K562 (cell line): ENCODE results near the gene MIER2. TPM values are rescaled to one million over a fixed set of nuclear protein-coding genes. Genes with fewer than 3 reads are reported as not detected.
A peak's percentile ranks its signal among the peaks of the same experiment; 100 is the strongest.

ENCODE experiments used
- ATAC-seq: fragments of 200-7000 bp; cut with Tn5 transposase; 3 replicates; pipeline ENCODE4 v1.9.1; 2020; ENCODE audit warnings: moderate library complexity
- BruUV-seq: library from RNA; stranded (reverse); fragments of 400-500 nt; replicated peaks from 2 replicates; lab custom pipeline; 2021; lab: Mats Ljungman, UMichigan
- CTCF ChIA-PET: fragments of 300-600 bp; formaldehyde crosslinking; extraction: SDS; loops from one replicate; lab custom pipeline; 2021; ENCODE audit warnings: low intra/inter-chr PET ratio; lab: Yijun Ruan, JAX
- POLR2A ChIA-PET: fragments of 300-600, 350-650 bp; sonication (Branson Sonifier 250); formaldehyde crosslinking; extraction: SDS; loops from one replicate; lab custom pipeline; 2021; ENCODE audit warnings: antibody characterized with exemption, inconsistent platforms; lab: Yijun Ruan, JAX
- DNase-seq, 4 experiments: peaks; one replicate each; pipeline versions ENCODE4 v3.0.0 to v3.0.0-alpha.2; 2011 to 2018; ENCODE audit warnings: low spot score in 3 of 4, mixed read lengths in 3 of 4; ENCODE audit errors: extremely low read depth in 1 of 4
- FAIRE-seq: peaks from 2 replicates; lab custom pipeline; 2011; peaks lifted over from hg19 to GRCh38; lab: Jason Lieb, UNC
- H2AFZ ChIP-seq: 2 replicates; pipeline ENCODE4 v1.6.0; 2011; ENCODE audit warnings: low read depth, low read length, control low read depth, inconsistent platforms
- H3K27ac ChIP-seq: fragments of 200-600 bp; 3 replicates; pipeline ENCODE4 v1.8.0; 2011; ENCODE audit warnings: low read depth, mild to moderate bottlenecking, control low read depth, inconsistent platforms, low read length, moderate library complexity, mixed read lengths; ENCODE audit errors: extremely low read depth
- H3K27me3 ChIP-seq, 2 experiments: fragments of 300-600 bp in 1 of 2; 2 replicates in 1 of 2; 3 replicates in 1 of 2; pipeline versions ENCODE4 v1.6.0 to v1.8.0; 2011; ENCODE audit warnings: inconsistent platforms in 2 of 2, low read length in 2 of 2, mild to moderate bottlenecking in 1 of 2, mixed read lengths in 1 of 2, moderate library complexity in 1 of 2; ENCODE audit not compliant: control insufficient read depth in 2 of 2, insufficient read depth in 2 of 2
- H3K36me3 ChIP-seq: fragments of 300-600 bp; 3 replicates; pipeline ENCODE4 v1.8.0; 2011; ENCODE audit warnings: mild to moderate bottlenecking, low read length, inconsistent platforms; ENCODE audit not compliant: control insufficient read depth, insufficient read depth
- H3K4me1 ChIP-seq, 2 experiments: fragments of 200-600 bp in 1 of 2; replicated peaks in 1 of 2; 2 replicates in 1 of 2; 3 replicates in 1 of 2; pipeline versions ENCODE4 v1.5.1 to v1.8.0; 2011; ENCODE audit warnings: inconsistent platforms in 2 of 2, low read length in 2 of 2, mild to moderate bottlenecking in 1 of 2, mixed read lengths in 1 of 2, moderate library complexity in 1 of 2; ENCODE audit not compliant: control insufficient read depth in 2 of 2, insufficient read depth in 2 of 2
- H3K4me2 ChIP-seq: 2 replicates; pipeline ENCODE4 v1.6.1; 2011; ENCODE audit warnings: low read length, control low read depth, inconsistent platforms, mixed read lengths; ENCODE audit not compliant: insufficient read depth
- H3K4me3 ChIP-seq: fragments of 200-600 bp; sonication (generic), shearing (Covaris generic); 2 replicates; pipeline ENCODE4 v1.5.1; 2016; ENCODE audit warnings: control low read depth, inconsistent platforms
- H3K79me2 ChIP-seq: fragments of 200-600 bp; 3 replicates; pipeline ENCODE4 v1.8.0; 2011; ENCODE audit warnings: low read length, inconsistent platforms; ENCODE audit not compliant: control insufficient read depth, insufficient read depth
- H3K9ac ChIP-seq, 2 experiments: 2 replicates each; pipeline versions ENCODE4 v1.6.0 to v1.6.1; 2011; ENCODE audit warnings: low read depth in 2 of 2, low read length in 2 of 2, control low read depth in 1 of 2, inconsistent platforms in 1 of 2, mild to moderate bottlenecking in 1 of 2, mixed read lengths in 1 of 2; ENCODE audit not compliant: insufficient read depth in 1 of 2
- H3K9me1 ChIP-seq: one replicate; pipeline ENCODE4 v1.6.0; 2011; ENCODE audit warnings: inconsistent platforms, mild to moderate bottlenecking, low read length, moderate library complexity; ENCODE audit not compliant: control insufficient read depth, insufficient read depth
- H3K9me3 ChIP-seq: replicated peaks from 2 replicates; pipeline ENCODE4 v1.5.1; 2011; ENCODE audit warnings: low read depth, low read length, inconsistent platforms; ENCODE audit not compliant: control insufficient read depth, insufficient read depth
- H4K20me1 ChIP-seq: replicated peaks from 2 replicates; pipeline ENCODE4 v1.6.1; 2011; ENCODE audit warnings: low read length, inconsistent platforms, mixed read lengths; ENCODE audit not compliant: control insufficient read depth, insufficient read depth
- JUN ChIP-seq, 2 experiments: sonication (generic) in 1 of 2; formaldehyde crosslinking in 1 of 2; IDR thresholded peaks; 2 replicates each; pipeline versions ENCODE4 v1.6.1 to v1.8.0; 2012 to 2022; ENCODE audit warnings: borderline replicate concordance in 2 of 2, mild to moderate bottlenecking in 2 of 2, improper control_type of control experiment in 1 of 2, low read depth in 1 of 2, low read length in 1 of 2, missing genetic modification reagents in 1 of 2
- ZNF324 ChIP-seq: fragments of 250-450 bp; sonication (Bioruptor Pico); IDR thresholded peaks from 2 replicates; pipeline ENCODE4 v1.4.0; 2020; ENCODE audit warnings: mild to moderate bottlenecking
- ZNF507 ChIP-seq: conservative IDR thresholded peaks from 2 replicates; pipeline ENCODE4 v1.6.1; 2017; ENCODE audit warnings: missing genetic modification characterization, missing compliant biosample characterization
- WGBS: fragments of 100-300 bp; shearing (Covaris generic); methylation state at CpG from one replicate; pipeline ENCODE4 v1.1.6; 2016; ENCODE audit warnings: low coverage, mixed read lengths; ENCODE audit not compliant: insufficient coverage; ENCODE audit errors: missing lambda C conversion rate; 5-methylcytosine and 5-hydroxymethylcytosine counted together
- in situ Hi-C: fragments of 300-500 bp; cut with MboI; formaldehyde crosslinking; loops from 4 replicates; pipeline ENCODE4 v1.15.0; 2018; ENCODE audit warnings: inconsistent platforms, mixed read lengths
- intact Hi-C: fragments of 100-400 bp; cut with micrococcal nuclease; formaldehyde crosslinking; loops from 2 replicates; pipeline ENCODE4 v1.14.2; 2022
- polyA plus RNA-seq, 8 experiments: library from polyadenylated mRNA; depleted of rRNA in 4 of 8; stranded (reverse) in 5 of 8; unstranded in 3 of 8; fragments of >200 nt; fragmentation: Nextera tagmentation in 2 of 8; fragmentation: Illumina TruSeq in 1 of 8; extraction: Ambion mirVana in 2 of 8; extraction: Trizol in 1 of 8; gene quantifications; 2 replicates each; pipeline versions ENCODE4 v1.2.1 to v1.2.3, GENCODE V29; 2011 to 2014; ENCODE audit warnings: inconsistent platforms in 1 of 8, missing spikeins in 1 of 8
- total RNA-seq, 7 experiments: library from RNA; depleted of rRNA in 6 of 7; stranded (reverse); fragments of >200 nt in 6 of 7; fragmentation: Illumina TruSeq in 2 of 7; extraction: Trizol in 2 of 7; gene quantifications; 2 replicates each; pipeline versions ENCODE4 v1.2.1 to v1.2.3, GENCODE V29; 2011 to 2021; ENCODE audit warnings: low replicate concordance in 1 of 7

MIER2 gene
- total and polyA plus RNA-seq, 9 of the 15 experiments (the other 6 are each of a cell fraction or from before 2014, with no cell fraction given) = 0.46 to 34.7 (median 15.6) TPM

- H2AFZ ChIP-seq = no peak overlapping the region
- no peak for DNase-seq
- no peak overlapping the region for H3K27ac ChIP-seq
- peaks cover 72% of the 10 kb centered on the region for H3K36me3 ChIP-seq
- peaks cover 26% of the 10 kb centered on the region; the same call in 2 of the 3 replicates for H3K79me2 ChIP-seq
- no peaks in the 10 kb centered on the region for H3K27me3 ChIP-seq
- no peak overlapping the region for H3K4me2 ChIP-seq
- in situ Hi-C loops (no loop called here), intact Hi-C loops (no loop called here)
- ATAC-seq = no peak
- CTCF ChIA-PET = no interaction called here
- no peak overlapping the region for H3K4me3 ChIP-seq
- TF ChIP-seq ZNF324 (CRISPR knock-in tag) = no peak
- H3K9ac ChIP-seq = no peak overlapping the region
- no peaks in the 10 kb centered on the region for H4K20me1 ChIP-seq
- 82% methylated on average over 5 of the region's 5 CpGs for WGBS
- POLR2A ChIA-PET = interaction anchor here (0.9 kb wide), 1 partner anchor 24 kb away, joined by 3 read pairs; no protein-coding TSS in a partner anchor
- H3K4me1 ChIP-seq = no peaks in the 10 kb centered on the region; a peak in 2 of 5 replicates
- H3K9me3 ChIP-seq = peaks cover 14% of the 10 kb centered on the region
- no peaks in the 10 kb centered on the region for H3K9me1 ChIP-seq
- no peak for FAIRE-seq
- BruUV-seq = no TSS peak
Observed at GRCh38 chr19:318509-318774, 26.2 kb downstream of the MIER2 start.

- Histone ChIP-seq H3K79me2 (peaks cover 26% of the 10 kb centered on the region; the same call in 2 of the 3 replicates), H3K9ac (no peak overlapping the region), H4K20me1 (no peaks in the 10 kb centered on the region), H3K9me3 (peaks cover 11% of the 10 kb centered on the region), H3K4me3 (no peak overlapping the region), H3K9me1 (no peaks in the 10 kb centered on the region), H3K4me1 (peaks cover 0 to 4% of the 10 kb centered on the region in 2 experiments; a peak in 2 of 5 replicates), H3K27ac (no peak overlapping the region), H3K4me2 (no peak overlapping the region), H3K36me3 (peaks cover 71% of the 10 kb centered on the region), H2AFZ (no peak overlapping the region), H3K27me3 (no peaks in the 10 kb centered on the region)
- WGBS = 94% methylated on average over 10 of the region's 10 CpGs
- ChIA-PET CTCF (no interaction called here), POLR2A (interaction anchor here (0.6 kb wide), 1 partner anchor 26 kb away, joined by 3 read pairs; no protein-coding TSS in a partner anchor)
- intact Hi-C loops (no loop called here), in situ Hi-C loops (no loop called here)
- DNase-seq = no peak
- peak; percentile 40 for FAIRE-seq
- no peak for ATAC-seq
- no TSS peak for BruUV-seq
- TF ChIP-seq ZNF507 (tag) (peak; percentile 94), JUN (IDR thresholded peaks at IDR 0.05; ENCODE audit: borderline replicate concordance, low read depth, low read length) (no peak), JUN (CRISPR knock-in tag; IDR thresholded peaks at IDR 0.05; ENCODE audit: borderline replicate concordance) (no peak)
Observed at GRCh38 chr19:317710-318508, 26.7 kb downstream of the MIER2 start.
